HG03095 (cell line): ENCODE results near the gene SEC14L3.
"Not testable (repeated sequence)": the region's sequence is repeated elsewhere in the genome, so short reads cannot be mapped to it uniquely, and the experiment has no call there.

Experiments used
- ATAC-seq: cut with Tn5 transposase; IDR thresholded peaks from one replicate; pipeline ENCODE4 v1.9.1; 2021; ENCODE audit warnings: moderate library complexity; ENCODE audit not compliant: unreplicated experiment

Gene SEC14L3

DNA sequence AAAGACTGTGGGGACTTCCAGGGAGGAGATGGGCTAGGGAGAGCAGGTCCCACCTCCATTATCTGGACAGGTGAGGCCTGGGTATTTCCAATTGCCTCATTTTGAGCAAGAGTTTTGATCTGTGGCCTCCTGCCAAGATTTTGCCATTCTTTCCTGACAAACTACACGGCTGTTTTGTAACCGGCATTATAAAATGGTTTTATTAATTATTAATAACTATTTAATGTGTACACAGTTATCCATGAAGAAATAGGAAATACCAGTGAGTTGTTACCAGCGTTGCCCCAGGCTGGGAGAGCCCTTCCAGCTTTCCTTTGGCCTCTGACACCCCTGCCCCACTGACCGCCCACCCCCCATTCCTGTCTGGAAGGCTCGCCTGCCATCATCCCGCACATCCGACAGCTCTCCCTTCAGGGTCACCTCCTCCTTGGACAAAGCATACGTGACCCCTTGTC, 14.9 kb upstream of the SEC14L3 start:
- no peak for ATAC-seq

DNA sequence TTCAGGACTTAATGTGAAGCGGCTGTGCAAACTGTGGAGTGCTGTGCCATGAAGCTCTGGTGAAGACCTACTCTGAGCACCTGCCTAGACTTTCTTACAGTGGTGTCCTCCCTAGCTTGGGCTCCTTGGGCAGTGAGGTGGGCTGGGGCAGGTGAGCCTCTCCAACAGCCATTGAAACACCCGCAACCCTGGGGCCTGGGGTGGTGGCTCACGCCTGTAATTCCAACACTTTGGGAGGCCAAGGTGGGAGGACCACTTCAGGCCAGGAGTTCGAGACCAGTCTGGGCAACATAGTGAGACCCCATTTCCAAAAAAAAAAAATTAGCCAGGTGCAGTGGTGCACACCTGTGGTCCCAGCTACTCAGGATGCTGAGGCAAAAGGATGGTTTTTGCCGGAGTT, 14.3 kb upstream of the SEC14L3 start:
- no peak for ATAC-seq

DNA sequence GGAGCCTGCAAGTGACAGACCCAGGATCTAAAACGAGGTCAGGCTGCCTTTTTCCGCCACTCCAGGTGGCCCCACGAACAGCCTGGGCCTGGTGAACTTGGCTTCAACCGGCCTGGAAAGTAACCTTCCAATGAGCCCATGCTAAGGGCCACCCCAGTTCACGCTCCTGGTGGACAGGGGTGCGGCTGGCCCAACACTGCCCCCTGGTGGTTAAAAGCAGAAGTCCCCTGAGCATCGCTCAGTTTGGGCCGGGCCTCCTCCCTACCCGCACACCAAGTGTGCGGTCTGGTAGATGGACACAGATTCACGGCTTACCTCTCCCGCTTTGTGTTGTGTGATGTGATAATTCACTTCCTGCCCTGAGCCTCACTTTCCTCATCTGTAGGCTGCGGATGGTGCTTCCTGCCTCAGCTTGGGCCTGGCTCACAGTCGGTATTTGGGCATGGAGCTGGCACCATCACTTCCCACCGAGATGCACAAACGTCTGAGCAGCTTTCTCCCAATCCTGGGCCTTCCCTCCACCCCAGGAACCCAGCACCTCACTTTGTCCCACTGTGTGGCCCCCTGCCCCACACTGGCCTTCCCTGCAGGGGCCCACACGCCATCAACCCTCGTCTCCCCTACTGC, 13.7 kb upstream of the SEC14L3 start:
- ATAC-seq: no peak

DNA sequence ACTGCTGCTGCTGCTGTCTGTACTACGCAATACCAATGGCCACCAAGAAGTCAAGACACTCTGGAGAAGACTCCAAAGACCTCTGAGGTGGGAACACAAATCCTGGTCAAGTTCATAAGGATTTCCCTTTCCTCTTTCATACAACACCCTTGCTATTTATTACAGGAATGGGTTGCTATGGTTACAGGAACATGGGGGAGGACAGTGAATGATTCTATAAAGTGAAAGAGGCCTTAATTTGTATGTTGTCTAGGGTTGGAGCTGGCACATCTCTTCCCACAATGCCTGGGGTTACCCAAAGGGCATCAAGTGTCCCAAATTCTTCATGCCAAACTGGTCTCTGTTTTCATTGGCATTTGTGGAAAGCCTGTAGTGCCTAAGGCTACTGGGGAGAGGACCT, 11.4 kb upstream of the SEC14L3 start:
- ATAC-seq: no peak

- no peak for ATAC-seq
Observed at GRCh38 chr22:30481711-30482110, 9.9 kb upstream of the SEC14L3 start.

- no peak for ATAC-seq
Observed at GRCh38 chr22:30479981-30480380, 8.2 kb upstream of the SEC14L3 start.

- no peak for ATAC-seq
Observed at GRCh38 chr22:30474683-30475424, 3.0 kb upstream of the SEC14L3 start.

GRCh38 chr22:30474121-30474520, 2.3 kb upstream of the SEC14L3 start:
- no peak for ATAC-seq

DNA sequence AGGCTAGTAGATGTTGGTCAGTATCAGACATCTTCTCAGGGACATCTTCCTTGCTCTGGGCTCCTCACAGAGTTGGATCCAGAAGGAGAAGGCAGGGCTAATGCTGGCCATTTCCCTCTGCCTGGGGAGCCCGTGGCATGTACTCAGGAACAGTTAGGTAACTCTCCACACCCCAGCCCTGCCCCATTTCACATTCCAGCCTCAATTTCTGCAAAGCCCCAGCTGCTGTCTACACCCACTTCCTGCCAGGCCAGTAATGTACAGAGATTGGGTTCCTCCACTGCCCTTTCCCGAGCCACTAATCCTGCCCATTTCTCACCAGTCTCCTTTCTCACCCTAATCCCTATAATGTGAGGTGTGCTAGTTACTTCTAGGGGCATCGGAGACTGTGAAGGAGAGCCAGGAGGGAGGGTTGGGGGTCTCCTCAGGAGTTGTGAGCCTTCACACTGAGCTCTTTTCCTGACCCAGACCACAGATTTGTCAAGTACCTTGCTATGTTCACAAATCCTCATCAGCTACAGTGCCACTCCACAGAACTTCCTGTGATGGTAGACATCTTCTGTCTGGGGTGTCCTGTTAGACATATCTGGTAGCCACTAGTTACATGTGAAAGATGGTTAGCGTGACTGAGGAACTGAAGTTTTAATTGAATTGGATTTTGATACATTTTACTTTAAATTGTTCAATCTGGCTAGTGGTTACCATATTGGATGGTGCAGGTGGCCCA, 1.3 kb upstream of the SEC14L3 start:
- no peak for ATAC-seq

GRCh38 chr22:30470655-30471054, 1.2 kb downstream of the SEC14L3 start:
- no peak for ATAC-seq

DNA sequence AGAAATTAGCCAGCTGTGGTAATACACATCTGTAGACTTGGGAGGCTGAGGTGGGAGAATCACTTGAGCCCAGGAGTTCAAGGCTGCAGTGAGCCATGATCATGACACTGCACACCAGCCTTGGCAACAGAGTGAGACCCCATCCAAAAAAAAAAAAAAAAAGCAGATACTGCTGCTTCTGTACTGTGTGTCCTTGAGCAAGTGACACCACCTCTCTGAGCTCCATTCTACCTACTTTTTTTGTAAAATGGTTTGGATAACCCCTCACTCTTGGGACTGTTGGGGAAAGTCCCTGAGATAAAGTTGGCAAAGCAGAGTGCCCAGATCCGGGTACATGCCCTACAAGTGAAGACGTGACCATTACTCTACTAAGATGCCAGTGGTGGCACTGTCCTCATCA, 2.7 kb downstream of the SEC14L3 start:
- ATAC-seq: no peak

- not testable (repeated sequence) for ATAC-seq
Observed at GRCh38 chr22:30460555-30460954, 11.3 kb downstream of the SEC14L3 start.

GRCh38 chr22:30460147-30460546, 11.7 kb downstream of the SEC14L3 start:
- ATAC-seq: no peak

GRCh38 chr22:30459181-30460052, 12.4 kb downstream of the SEC14L3 start:
- no peak for ATAC-seq

GRCh38 chr22:30457981-30458380, 13.8 kb downstream of the SEC14L3 start:
- no peak for ATAC-seq

GRCh38 chr22:30455075-30455840, 16.6 kb downstream of the SEC14L3 start:
- ATAC-seq: no peak

DNA sequence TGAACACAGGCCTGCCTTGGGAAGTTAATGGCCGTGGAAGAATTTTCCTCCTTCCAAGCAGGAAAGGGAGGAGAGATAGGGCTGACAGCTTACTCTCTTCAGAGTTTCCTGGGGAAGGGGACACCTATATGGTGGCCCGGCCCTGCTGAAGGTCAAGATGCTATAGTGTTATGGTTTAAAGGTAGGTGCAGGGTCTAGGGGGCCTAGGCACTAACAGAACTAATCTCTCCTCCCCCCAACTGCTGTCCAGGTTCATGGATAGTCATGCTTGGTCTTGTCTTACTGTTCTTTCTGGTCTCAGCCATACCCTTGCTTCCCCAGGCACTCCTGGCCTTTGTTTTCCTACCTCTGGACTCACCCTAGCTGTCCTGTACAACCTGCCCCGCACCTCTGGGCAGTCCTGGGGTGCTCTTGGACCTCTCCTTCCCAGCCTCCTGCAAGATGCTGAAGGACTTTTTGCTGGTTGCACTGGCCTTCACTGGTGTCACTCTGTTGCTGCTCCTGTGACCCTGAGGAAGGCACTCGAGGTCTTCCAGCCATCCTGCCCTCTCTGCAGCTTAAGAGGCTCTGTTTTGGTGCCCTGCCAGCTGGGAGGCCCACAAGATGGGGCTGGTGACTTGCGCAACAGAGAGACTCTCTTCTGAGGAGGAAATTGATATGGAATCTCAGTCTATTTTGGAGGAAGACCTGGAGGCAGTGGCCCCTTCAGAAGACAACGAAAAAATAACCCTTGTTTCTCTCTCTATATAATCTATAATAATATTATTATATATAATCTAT, 17.9 kb downstream of the SEC14L3 start:
- no peak for ATAC-seq

- no peak for ATAC-seq
Observed at GRCh38 chr22:30452861-30453260, 19.0 kb downstream of the SEC14L3 start.

- ATAC-seq: not testable (repeated sequence)
Observed at GRCh38 chr22:30451488-30451887, 20.3 kb downstream of the SEC14L3 start.
